Astrocyte of the cerebellum (primary cell): Measurements from ENCODE around the gene VSX2.
A peak's percentile ranks its signal among the peaks of the same experiment; 100 is the strongest.

Source experiments
- DNase-seq: peaks from one replicate; pipeline ENCODE4 v3.0.0-alpha.2; 2011; ENCODE audit warnings: low read depth
- H3K4me3 ChIP-seq: 2 replicates; pipeline ENCODE4 v1.5.1; 2011; ENCODE audit warnings: mild to moderate bottlenecking, low read depth, low read length, moderate library complexity
- in situ Hi-C: cut with HindIII; loops from 2 replicates; pipeline ENCODE4 v1.10.0; 2017; ENCODE audit warnings: low sequenced_read_pairs
- TF ChIP-seq, protein P1 (sequence below): IDR thresholded peaks from 2 replicates; pipeline ENCODE4 v1.5.1; 2012; ENCODE audit warnings: low read length, low read depth, moderate library complexity, mild to moderate bottlenecking; ENCODE audit errors: missing control alignments

The VSX2 gene

DNA sequence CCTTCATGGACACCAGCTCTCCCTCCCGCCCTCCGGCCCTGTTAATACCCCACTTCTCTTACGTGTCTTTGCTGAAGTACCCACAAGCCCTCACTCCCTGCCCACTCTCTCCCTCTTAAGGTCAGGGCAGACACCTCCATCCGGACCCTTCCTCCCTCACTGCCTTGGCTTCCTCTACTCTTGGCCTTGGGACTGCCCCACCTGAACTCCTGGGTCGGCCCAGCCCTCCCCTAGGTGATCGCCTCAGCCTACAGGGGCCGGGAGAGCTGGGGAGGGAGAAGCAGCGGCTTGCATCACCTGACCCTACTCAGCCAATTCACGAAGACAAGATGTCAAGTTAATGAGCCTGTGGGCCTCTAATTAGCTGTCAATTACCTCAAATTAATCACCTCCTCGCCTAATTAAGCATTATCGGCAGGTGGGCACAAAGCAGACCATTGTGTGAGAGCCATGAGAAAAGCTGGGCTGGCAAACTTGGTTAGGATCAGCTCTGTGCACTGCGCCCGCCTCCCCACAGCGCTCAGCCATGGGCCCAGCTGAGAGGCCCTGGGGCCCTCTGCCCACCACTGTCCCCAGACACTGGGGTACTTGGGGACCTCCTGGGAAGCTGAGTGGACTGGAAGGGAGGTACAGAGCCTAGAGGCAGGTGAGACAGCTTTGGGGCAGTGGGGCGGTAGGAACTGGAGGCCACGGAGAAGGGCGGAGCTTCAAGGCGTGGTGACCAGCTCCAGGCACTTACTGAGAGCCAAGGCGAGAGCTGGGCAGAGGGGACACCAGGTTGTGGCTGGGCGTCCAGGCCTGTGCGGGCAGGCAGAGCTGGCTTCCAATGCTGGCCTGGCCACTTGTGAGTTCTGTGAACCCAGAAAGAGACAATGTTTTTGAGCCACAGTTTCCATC lies 25.1 kb upstream of the VSX2 start:
- TF ChIP-seq, protein P1, sequence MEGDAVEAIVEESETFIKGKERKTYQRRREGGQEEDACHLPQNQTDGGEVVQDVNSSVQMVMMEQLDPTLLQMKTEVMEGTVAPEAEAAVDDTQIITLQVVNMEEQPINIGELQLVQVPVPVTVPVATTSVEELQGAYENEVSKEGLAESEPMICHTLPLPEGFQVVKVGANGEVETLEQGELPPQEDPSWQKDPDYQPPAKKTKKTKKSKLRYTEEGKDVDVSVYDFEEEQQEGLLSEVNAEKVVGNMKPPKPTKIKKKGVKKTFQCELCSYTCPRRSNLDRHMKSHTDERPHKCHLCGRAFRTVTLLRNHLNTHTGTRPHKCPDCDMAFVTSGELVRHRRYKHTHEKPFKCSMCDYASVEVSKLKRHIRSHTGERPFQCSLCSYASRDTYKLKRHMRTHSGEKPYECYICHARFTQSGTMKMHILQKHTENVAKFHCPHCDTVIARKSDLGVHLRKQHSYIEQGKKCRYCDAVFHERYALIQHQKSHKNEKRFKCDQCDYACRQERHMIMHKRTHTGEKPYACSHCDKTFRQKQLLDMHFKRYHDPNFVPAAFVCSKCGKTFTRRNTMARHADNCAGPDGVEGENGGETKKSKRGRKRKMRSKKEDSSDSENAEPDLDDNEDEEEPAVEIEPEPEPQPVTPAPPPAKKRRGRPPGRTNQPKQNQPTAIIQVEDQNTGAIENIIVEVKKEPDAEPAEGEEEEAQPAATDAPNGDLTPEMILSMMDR, result no peak
- DNase-seq, result no peak
- H3K4me3 ChIP-seq, result no peak overlapping the region
- in situ Hi-C loops, result no loop called here

DNA sequence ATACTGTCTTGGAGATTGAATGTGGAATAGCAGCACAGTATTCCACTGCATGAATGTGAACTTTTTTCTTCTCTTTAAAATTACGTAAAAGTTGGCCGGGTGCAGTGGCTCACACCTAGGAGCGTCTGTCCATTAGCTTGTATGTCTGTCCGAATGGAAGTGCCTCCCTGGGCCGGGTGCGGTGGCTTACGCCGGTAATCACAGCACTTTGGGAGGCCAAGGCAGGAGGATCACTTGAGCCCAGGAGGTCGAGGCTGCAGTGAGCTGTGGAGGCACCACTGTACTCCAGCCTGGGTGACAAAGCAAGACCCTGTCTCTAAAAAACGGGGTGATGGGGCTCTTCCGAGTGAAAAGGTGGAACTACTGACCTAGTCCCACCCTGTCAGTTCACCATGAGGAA lies 22.6 kb upstream of the VSX2 start:
- DNase-seq, result no peak
- TF ChIP-seq, protein P1, result no peak
- in situ Hi-C loops, result no loop called here
- H3K4me3 ChIP-seq, result no peak overlapping the region

DNA sequence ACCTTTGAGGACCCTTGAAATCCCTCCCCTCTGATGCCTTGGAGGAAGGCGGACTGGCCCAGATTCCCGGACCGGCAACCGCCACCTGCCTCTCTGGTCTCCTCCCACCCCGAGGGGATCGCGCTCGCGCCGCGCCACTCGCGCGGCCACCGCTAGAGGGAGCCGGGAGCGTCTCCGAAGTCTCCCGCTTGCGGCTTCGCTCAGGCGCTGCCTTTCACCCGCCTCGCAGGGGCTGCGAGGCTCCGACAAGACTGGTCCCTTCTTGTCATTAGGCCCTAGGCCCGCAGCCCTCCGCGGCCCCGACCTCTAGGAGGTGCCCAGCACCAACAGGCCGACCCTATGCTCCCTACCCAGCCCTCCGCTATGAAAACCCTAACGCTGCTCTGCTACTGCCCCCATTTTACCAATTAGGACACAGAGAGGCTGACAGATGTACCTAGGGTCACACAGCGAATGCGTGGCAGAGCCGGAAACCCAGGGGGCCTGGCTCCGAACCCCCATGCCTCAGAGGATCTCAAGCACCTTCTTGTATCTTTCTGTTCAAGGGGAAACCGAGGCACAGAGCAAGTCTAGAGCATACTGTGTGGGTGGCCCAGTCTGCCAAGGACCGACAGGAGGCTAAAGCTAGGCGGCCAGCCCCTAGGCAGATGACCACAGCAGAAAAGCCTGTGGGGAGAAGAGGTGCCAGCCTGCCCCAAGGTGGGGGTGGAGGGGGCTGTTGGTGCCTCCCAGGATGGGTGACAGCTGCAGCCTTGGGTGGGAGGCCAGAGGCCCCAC lies 21.4 kb upstream of the VSX2 start:
- no peak overlapping the region for H3K4me3 ChIP-seq
- DNase-seq, result peak; percentile 9
- in situ Hi-C loops, result no loop called here
- TF ChIP-seq, protein P1, result peak; percentile 97

DNA sequence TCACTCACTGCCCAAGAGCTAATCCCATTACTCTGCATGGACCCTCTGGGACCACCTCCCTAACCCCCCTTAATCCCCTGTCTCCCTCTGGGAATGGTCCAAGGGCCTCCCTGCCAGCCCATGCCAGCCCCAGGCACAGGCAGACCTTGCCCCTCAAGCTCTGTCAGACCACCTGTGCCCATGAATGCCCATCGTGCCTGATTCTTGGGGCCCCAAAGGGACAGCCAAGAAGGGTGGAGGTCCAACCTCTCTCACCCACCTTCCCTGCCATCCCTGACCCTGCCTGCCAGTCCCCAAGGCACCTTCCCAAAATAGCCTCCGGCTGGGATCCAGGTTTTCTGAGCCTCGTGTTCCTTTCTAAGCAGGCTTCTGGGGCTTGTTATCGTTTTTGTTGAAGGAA lies 20.8 kb upstream of the VSX2 start:
- TF ChIP-seq, protein P1, result no peak
- H3K4me3 ChIP-seq, result no peak overlapping the region
- in situ Hi-C loops, result no loop called here
- DNase-seq, result no peak

DNA sequence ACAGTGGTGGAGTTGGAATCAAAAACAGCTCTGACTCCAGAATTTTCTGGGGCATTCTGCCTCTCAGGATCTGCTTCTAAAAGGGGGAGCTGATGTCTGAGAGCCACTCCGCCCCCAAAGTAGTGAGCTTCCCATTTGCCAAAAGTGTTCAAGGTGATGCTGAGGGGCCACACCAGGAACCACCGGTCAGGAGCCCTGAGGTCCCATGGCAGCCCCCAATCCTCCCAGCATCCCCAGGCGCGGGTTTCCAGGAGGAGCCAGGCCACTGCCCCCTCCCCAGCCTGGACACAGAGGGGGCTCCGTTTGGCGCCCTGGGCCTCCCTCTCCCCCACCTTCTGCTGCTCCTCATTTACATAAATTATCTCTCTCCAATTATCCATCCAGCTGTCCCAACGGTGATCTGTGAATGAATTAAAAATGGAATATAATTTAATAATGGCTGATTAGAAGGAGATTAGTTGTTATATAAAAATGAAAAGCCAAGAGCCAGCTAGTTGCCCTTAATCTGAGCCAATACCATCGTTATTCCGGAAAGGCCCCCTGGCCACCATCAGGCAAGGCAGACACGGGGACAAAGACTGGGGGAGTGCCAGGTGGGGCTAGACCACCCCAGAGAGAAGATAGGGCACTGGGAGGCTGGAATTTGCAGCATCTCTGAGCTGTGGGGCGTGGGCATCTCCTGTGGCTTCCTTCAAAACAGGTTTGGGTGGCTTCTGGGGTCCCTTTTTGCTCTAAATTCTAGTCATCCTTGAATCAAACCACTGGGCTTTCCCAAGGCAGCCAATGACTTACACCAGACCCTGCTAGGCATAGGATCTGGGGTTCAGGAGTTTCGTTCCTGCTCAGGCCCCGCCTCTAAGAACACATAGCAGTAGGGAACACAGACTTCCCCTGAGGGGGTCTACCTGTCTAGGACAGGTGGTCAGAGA lies 19.7 kb upstream of the VSX2 start:
- DNase-seq, result no peak
- TF ChIP-seq, protein P1, result no peak
- no peak overlapping the region for H3K4me3 ChIP-seq
- in situ Hi-C loops, result no loop called here

DNA sequence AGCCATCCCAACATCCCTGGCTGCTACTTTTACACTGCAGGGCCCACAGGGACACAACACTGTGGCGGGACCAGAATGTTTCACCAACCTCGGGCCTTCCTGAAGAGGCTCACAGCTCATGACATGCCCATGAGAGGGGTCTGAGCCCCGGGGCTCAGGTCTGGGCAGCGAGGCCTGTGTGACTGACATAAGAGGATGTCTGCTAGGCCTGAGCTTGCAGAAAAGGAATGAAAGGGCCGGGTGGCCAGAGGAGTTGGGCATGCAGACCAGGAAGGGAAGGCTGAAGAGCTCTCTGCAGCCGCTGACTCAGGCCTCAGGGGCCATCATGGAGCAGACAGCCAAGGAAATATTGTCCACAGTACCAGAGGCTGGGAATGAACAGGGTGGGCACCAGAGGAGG lies 18.3 kb upstream of the VSX2 start:
- no peak for DNase-seq
- in situ Hi-C loops, result no loop called here
- TF ChIP-seq, protein P1, result no peak
- no peak overlapping the region for H3K4me3 ChIP-seq
